Thyroid gland (tissue), 4 donors: ENCODE measurements around the gene GNAQ.

Source experiments
- POLR2A ChIP-seq, 2 donors: fragments of 450-650 bp; IDR thresholded peaks; one replicate each; pipeline ENCODE4 v1.6.1; 2017; ENCODE audit warnings: antibody characterized with exemption in 2 of 2, mild to moderate bottlenecking in 2 of 2, moderate library complexity in 1 of 2
- TF ChIP-seq, protein P1 (sequence below), 6 experiments: fragments of 200-600 bp in 3 of 6; fragments of 450-650 bp in 3 of 6; sonication (generic) in 3 of 6; IDR thresholded peaks; one replicate each; pipeline ENCODE4 v1.5.1; 2016 to 2019; ENCODE audit warnings: antibody characterized with exemption in 6 of 6, mild to moderate bottlenecking in 2 of 6, inconsistent platforms in 1 of 6, moderate library complexity in 1 of 6

DNA sequence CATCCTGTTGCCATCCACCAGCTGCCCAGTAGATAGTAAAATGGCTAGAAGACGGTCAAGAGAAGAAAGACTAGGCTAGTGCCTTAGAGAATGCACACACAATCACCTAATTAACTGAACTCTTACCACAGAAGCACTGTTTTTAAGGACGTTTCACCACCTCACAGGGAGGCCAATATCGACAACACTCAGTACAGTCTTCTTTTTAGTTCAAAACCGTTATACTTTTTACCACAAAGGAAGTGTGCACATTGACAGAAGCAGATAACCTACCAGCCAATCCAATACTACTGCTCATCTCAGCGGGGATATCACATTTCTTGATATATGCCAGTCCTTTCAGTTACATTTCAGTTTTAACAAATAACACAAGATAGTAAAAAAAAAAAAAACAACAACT is 122.3 kb downstream of the GNAQ start:
- TF ChIP-seq POLR2A (IDR thresholded peaks at IDR 0.05), result no peak
- TF ChIP-seq, protein P1, sequence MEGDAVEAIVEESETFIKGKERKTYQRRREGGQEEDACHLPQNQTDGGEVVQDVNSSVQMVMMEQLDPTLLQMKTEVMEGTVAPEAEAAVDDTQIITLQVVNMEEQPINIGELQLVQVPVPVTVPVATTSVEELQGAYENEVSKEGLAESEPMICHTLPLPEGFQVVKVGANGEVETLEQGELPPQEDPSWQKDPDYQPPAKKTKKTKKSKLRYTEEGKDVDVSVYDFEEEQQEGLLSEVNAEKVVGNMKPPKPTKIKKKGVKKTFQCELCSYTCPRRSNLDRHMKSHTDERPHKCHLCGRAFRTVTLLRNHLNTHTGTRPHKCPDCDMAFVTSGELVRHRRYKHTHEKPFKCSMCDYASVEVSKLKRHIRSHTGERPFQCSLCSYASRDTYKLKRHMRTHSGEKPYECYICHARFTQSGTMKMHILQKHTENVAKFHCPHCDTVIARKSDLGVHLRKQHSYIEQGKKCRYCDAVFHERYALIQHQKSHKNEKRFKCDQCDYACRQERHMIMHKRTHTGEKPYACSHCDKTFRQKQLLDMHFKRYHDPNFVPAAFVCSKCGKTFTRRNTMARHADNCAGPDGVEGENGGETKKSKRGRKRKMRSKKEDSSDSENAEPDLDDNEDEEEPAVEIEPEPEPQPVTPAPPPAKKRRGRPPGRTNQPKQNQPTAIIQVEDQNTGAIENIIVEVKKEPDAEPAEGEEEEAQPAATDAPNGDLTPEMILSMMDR (IDR thresholded peaks at IDR 0.05), result no peak
